Measurements from ENCODE around the gene NECTIN2.

Gene NECTIN2

DNA sequence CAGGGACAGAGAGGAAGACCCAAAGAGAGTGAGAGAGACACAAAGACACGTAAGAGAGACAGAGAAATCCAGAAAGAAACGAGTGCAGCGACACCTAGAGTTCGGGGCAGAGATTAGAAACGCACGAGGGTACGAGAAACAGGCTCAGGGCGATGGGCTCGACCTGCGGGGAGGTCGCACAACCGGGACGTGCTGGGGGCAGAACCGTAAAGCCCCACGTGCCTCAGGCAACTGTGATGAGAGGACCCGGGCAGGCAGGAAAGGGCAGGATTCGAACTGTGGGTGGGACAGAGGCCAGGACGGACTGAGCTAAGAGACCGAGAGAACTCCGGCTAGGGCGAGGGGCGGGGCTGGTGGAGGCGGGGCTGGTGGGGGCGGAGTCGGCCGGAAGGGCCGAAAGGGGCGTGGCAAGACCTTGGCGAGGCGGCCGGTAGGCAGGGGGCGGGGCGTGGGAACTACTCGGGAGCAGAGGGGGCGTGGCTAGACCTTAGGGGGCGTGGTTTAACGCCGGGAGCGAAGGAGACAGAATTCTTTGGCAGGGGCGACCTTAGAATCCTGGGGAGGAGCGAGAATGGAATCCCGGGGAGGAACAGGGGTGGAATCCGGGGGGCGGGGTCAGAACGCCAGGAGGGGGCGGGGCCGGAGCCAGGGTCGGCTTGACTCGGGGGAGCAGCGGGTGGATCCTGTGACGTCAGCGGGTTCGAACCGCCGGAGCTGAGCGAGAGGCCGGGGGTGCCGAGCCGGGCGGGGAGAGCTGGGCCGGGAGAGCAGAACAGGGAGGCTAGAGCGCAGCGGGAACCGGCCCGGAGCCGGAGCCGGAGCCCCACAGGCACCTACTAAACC, at the start of gene NECTIN2:
TSS of gene NECTIN2 (plus strand) at position 686 of the 843 bp plus-strand sequence. CDS start 229 bp downstream, outside the sequence.
- DNase-seq: peak; percentile 40 to 73 (median 66)

DNA sequence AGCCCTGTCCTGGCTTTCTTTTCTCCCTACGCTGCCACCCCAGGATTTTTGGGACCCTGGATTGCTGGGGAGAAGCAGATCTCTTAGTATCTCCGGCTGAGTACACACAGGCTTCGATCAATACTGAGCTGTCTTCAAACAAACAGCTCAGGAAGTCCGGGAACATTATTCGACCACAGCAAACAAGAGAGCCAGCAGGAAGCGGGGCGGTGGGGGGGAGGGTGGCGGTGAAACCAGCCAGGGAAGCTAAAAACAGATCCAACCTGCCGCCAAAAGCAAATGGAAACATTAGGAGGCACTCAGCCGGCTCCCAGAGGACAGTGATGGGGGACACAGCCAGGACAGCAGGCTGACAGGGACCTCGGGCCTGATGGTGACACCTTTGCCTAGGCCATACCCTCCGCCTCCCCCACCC, 49.4 kb upstream of the NECTIN2 start:
- no peak for DNase-seq

DNA sequence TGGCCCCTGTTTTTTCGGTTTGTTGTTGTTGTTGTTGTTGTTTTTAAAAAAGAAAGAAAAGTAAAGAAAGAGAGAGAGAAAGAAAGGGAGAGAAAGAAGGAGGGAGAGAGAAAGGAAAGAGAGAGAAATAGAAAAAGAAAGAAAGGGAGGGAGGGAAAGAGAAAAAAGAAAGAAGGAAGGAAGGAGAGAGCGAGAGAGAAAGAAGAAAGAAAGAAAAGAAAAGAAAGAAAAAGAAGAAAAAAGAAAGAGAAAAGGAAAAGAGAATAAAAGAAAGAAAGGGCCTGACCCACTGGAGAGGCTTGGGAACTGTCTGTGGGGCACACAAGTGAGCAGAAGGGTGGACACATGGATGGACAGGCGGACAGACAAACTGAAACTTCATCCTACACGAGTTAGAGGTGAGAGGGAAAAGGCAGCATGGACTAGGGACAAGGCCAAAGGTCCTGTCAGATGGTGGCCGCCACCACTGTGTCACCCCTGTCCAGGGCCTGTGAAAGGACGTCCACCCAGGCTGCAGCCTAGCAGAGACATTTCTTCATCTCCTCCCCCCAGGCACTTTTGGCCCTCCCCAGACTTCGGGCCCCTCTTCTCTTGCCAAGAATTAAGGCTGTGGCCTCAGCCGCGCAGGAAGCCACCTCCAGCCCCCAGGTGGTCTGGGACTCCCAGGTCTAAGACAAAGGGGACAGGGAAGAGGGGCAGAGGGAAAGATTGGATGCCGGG, 46.3 kb upstream of the NECTIN2 start:
- no peak for DNase-seq

DNA sequence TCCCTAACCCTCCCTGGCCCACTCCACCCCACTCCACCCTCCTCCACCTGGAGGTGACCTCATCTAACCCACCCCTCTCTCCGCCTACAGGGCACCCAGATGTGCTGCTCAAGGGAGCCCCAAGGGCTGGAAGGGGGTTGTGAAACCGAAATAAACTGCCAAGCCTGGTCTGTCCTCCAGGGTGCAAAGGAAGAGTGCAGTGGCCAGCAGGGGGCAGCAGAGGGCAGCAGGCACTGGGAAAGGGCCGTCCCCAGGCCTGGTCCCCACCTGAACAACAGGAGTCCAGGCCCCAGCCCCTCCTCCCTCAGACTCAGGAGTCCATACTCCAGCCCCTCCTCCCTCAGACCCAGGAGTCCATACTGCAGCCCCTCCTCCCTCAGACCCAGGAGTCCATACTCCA, 45.6 kb upstream of the NECTIN2 start:
- DNase-seq: peak; percentile 48 to 83 (median 70)

DNA sequence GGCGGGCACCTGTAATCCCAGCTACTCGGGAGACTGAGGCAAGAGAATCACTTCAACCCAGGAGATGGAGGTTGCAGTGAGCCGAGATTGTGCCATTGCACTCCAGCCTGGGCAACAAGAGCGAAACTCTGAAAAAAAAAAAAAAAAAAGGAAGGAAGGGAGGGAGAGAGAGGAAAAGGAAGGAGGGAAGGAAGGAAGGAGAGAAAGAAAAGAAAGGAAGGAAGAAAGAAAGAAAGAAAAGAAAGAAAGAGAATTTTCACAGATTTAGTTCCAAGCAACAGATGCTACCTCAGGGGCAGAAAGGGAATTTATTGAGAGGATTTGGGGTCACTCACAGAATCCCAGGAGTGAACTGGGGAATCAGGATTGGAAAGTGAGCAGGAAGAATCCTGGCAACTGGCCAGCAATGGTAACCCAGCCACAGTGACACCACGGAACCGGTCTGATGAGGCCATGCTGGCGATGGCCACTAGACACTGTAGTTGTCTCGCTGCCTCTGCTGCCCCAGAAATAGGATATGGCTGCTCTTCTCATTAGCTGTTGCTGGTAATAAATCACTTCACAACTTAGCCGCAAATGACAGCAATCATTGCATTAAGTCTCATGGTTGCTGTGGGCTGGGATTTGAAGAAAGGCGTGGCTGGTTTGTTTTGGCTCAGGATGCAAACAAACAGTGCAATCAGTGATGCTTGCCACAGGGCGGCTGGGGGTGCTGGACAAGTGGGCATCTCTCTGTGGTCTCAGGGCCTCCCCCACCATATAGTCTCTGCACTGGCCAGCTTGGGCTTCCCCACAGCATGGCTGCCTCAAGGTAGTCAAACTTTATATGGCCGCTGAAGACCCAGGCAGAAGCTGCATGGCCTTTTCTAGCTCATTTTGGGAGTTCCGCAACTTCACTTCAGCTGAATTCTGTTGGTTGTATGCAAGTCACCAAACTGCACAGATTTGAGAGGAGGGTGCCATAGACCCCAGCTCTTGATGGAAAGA, 42.4 kb upstream of the NECTIN2 start:
- no peak for DNase-seq

DNA sequence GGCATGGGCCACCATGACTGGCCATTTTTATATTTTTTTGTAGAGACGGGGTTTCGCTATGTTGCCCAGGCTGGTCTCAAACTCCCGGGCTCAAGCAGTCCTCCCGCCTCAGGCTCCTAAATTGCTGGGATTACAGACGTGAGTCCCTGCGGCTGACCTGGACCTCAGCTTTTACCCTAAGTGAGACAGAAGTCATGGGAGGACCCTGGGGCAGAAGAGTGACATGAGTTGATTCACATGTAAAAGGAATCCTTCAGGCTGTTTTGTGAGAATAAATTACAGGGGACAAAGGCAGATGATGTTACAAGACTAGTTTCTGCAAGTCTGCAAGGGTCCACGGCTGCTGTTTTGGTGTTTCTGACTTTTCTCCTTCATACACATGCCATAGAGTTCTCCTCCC, 39.8 kb upstream of the NECTIN2 start:
- no peak for DNase-seq

DNA sequence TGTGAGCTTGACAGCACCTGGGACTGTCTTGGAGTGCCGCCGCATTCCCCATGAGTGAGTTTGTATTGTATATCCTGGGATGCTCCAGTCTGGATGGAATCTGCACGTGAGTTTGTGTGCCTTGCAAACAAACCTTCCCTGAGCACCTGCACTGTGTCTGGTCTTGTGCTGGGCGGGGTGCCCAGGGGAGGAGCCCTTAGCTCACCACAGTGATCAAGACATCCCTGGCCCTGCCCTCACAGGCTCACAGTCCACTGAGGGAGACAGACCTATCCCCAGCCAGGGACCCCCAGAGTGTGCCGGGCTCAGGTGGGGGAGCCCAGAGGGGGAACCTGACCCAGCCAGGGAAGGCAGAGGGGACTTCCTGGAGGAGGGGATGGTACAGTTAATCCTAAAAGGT, 38.9 kb upstream of the NECTIN2 start:
- DNase-seq: no peak

DNA sequence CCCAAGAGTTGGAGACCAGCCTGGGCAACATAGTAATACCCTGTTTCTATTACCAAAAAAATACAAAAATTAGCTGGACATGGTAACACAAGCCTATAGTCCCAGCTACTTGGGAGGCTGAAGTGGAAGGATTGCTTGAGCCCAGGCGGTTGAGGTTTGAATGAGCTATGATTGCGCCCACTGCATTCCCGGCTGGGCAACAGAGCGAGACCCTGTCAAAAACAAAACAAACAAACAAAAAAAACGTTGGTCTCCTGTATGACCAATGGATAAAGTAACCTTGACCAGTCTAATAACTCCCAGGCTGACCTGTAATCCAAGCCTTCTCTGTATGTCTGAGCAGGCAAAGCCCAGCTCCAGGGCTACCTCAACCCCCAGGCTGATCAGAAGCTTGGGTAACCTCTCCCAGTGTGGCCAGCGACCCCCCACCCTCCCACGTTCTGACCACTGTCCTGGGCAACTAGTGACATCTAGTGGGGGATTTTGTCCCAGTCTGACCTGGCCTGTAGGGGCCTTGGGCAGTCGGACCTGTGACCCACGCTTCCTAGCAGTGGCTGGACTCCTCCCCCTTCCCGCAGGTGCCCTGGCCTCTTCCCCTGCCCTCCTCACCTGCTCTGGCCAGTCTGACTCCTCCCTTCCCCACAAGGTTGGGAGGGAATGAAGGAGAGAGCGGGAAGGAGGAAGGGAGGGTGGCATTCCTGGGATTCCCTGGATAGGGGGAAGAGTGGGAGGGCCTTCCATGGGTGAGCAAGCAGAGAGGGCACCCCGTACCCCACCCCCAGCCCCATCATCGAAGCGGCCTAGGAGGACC, 38.2 kb upstream of the NECTIN2 start:
- DNase-seq: no peak

DNA sequence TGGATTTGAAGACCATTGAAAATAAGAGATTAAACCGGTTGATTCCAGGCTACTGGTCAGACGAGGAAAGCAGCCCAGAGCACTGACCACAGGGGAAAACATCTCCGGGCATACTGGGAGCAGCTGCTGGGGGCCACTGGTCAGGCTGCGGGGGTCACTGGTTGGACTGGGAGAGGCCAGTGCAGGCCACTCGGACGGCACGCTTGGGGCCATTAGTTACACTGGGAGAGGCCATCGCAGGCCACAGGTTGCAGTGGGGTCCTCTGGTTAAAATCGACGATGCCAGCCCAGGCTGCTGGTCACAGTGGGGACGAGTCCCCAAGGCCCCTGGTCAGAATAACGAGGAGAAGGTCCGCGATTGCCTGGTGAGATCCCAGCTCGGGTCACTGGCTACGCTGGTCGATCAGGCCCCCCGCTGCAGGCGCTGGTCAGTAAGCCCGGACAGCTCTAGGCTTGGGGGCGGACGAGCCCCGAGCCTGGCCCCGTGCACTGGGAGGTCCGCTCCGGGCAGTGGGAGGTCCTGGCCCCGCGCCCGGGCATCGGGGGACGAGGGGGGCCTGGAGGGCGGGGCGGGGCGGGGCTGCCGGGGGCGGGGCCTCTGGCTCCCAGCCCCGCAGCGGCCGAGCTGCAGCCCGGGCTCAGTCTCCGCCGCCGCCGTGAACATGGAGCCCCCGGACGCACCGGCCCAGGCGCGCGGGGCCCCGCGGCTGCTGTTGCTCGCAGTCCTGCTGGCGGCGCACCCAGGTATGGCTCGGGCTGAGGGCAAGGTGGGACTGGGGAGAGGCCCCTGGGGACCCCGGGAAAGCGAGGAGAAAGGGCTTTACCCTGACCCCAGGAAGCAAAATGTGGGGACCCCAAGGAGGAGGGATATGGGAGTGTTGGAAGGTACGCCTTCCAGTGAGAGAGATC, 37.4 kb upstream of the NECTIN2 start, which contains the start of gene BCAM:
TSS of gene BCAM (plus strand) at position 641 of the 909 bp plus-strand sequence. CDS start at position 663, 22 bp downstream.
- no peak for DNase-seq

DNA sequence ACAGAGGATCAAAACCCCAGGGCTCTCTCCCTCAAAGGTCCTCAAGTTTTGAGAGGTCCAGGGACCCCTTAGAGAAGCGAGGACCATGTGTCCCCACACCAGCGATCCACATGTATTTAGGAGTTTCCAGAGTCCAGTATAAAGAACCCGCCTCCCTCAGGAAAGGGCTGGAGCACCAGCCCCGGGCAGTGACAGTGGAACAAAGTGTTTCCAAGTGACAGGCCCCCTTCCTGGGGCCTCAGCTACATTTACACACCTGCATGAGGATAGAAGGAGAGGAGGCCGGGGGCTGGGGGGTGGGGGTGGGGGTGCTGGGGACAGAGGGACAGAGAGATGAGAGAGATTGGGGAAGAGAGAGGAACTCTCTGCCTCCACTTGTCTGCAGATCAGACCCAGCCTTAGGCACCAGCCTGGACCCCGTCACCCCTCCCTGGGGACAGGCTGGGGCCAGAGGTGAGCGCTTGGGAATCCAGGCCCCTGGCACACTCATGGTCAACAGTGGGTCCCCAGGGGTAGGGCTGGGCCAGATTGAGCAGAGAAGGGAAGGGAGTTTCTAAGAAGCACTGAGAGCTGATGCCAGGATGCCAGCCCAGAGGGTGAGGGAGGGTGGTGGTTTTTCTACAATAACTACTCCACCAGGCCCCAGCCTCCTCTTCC, 36.4 kb upstream of the NECTIN2 start:
- no peak for DNase-seq

DNA sequence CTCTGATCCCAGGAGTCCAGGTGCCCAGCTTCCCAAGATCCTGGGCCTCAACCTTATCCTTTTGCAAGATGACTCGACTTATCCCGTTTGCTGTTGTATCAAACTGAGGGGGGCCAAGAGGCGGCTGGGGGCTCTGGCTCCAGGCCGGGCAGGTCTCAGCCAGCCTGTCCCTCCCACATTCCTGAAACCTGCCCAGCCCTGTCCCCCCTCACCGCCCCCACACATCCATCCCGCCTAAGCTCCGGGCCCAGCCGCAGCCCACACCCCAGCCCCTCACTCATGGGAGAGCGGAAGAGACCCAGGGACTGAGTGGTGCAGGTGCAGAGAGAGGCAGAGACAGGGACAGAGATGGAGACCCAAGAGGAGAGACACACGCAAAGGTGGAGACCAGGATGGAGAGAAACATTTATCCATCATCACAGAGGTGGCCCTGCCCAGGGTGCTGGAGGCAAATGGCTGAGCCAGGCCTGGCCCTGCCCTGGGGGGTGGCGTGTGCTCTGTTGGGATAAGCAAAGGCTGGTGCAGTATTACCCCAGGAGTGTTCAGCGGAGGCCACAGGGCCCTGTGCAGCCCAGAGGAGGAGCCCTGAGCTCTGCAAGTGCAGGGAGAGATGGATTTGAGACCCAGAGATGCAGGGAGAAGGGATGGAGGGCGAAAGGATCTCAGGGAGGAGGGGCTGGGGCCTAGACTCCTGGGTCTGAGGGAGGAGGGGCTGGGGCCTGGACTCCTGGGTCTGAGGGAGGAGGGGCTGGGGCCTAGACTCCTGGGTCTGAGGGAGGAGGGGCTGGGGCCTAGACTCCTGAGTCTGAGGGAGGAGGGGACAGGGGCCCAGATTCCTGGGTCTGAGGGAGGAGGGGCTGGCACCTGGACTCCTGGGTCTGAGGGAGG, 35.6 kb upstream of the NECTIN2 start:
- DNase-seq: no peak

DNA sequence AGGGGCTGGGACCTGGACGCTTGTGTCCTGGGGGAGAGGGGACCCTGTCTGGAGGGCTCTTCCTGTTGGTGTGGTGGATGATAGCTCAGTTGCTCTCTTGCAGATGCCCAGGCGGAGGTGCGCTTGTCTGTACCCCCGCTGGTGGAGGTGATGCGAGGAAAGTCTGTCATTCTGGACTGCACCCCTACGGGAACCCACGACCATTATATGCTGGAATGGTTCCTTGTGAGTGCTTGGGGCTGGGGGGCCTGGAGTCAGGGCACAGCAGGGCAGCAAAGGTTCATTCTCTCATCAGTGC, 35.0 kb upstream of the NECTIN2 start:
- no peak for DNase-seq

DNA sequence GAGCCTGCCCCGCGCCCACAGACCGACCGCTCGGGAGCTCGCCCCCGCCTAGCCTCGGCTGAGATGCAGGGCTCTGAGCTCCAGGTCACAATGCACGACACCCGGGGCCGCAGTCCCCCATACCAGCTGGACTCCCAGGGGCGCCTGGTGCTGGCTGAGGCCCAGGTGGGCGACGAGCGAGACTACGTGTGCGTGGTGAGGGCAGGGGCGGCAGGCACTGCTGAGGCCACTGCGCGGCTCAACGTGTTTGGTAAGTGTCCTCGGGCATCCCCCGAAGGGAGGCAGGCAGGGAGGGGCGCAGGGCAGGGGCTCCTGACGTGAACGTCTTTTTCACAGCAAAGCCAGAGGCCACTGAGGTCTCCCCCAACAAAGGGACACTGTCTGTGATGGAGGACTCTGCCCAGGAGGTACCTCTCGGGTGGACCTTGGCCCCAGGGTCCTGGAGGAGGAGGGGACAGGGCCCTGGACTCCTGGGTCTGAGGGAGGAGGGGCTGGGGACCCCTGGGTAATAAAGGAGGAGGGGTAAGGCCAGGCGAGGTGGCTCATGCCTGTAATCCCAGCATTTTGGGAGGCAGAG, 33.9 kb upstream of the NECTIN2 start:
- DNase-seq: no peak

DNA sequence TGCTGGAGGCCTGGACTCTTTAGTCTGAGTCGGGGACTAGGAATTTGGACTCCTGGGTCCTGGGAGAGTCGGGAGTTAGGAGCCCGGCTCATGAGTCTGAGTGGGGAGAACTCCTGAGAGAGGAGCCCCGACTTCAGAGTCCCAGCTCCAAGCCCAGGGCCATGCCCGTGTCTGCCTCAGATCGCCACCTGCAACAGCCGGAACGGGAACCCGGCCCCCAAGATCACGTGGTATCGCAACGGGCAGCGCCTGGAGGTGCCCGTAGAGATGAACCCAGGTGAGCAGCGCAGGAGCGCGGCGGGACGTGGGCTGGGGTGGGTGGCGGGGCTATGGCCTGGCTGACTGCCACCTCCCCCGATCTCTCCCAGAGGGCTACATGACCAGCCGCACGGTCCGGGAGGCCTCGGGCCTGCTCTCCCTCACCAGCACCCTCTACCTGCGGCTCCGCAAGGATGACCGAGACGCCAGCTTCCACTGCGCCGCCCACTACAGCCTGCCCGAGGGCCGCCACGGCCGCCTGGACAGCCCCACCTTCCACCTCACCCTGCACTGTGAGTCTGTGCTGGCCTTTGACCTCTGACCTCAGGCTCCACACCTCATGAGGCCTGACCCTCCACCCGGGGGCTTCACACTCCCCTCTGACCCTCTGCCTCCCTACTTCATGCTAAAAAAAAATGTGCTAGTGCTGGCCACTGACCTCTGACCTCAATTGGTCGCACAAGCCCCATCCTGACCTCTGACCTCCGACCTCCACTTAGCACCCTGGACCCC, 32.8 kb upstream of the NECTIN2 start:
- no peak for DNase-seq

DNA sequence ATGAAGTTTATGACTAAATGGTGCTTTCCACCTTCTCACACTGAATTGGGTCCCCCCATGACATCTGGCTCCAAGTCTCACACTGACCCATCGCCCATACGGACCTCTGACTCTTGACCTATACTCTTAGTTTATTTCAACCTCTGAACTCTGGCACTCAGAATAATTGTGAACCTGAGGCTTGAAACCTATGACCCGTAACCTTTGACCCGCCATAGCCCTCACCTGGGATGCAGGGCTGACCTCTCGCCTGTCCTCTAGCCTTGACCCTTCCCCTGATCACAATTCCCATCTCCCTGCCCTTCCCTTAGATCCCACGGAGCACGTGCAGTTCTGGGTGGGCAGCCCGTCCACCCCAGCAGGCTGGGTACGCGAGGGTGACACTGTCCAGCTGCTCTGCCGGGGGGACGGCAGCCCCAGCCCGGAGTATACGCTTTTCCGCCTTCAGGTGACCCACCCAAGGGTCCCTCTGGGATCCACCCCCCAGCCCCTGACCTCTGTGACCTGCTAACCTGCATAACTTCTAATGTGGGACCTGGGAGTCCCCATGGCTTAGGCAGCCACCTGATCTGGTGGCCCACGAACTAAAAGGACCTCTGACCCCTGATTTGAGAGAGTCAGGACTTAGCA, 32.1 kb upstream of the NECTIN2 start:
- DNase-seq: no peak

DNA sequence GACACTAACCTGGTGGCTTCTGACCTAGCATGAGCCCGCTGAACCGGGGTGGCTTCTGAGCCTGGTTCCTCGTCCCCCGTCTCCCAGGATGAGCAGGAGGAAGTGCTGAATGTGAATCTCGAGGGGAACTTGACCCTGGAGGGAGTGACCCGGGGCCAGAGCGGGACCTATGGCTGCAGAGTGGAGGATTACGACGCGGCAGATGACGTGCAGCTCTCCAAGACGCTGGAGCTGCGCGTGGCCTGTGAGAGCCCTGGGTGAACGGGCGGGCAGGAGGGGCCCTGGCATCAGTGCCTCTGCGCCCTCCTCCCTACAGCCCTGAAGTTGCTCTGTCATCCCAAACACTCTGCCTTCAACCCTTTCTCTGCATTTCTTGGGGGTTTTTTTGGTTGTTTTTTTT, 31.6 kb upstream of the NECTIN2 start:
- no peak for DNase-seq

DNA sequence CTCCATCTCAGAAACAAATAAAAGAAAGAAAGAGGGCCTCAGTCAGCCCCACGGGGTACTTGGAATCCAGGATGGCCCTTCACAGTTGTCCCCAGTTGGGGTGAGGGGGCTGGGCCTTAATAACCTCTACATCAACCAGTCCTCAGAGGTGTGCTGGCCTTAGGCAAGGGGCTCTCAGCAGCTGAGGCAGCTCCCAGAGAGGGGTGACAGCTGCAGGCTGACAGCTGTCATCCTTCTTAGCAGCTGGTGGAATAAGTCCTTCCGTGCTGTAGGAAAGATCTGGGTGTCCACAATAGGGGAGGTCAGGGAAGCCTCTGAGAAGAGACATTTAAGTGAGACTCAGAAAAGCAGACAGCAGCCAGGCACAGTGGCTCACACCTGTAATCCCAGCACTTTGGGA, 29.8 kb upstream of the NECTIN2 start:
- DNase-seq: no peak
